Fibroblast of the aortic adventitia (primary cell): ENCODE measurements around the gene CARD8. TPM values are rescaled to one million over a fixed set of nuclear protein-coding genes. Genes with fewer than 3 reads are reported as not detected.

Experiments used
- DNase-seq: peaks from one replicate; pipeline ENCODE4 v3.0.0-alpha.2; 2010; ENCODE audit warnings: low read depth
- H3K4me3 ChIP-seq: 2 replicates; pipeline ENCODE4 v1.5.1; 2011; ENCODE audit warnings: low read depth, mild to moderate bottlenecking, control low read depth, low read length, moderate library complexity
- total RNA-seq: library from RNA; depleted of rRNA; stranded (reverse); fragments of >200 nt; gene quantifications from 2 replicates; pipeline ENCODE4 v1.2.3, GENCODE V29; 2012; ENCODE audit warnings: low replicate concordance
- TF ChIP-seq, protein P1 (sequence below): IDR thresholded peaks from 2 replicates; pipeline ENCODE4 v1.5.1; 2011; ENCODE audit warnings: mild to moderate bottlenecking, low read length, control low read depth, inconsistent platforms; ENCODE audit not compliant: insufficient read depth

Gene CARD8
- total RNA-seq, 1 donor: 27.8 TPM

DNA sequence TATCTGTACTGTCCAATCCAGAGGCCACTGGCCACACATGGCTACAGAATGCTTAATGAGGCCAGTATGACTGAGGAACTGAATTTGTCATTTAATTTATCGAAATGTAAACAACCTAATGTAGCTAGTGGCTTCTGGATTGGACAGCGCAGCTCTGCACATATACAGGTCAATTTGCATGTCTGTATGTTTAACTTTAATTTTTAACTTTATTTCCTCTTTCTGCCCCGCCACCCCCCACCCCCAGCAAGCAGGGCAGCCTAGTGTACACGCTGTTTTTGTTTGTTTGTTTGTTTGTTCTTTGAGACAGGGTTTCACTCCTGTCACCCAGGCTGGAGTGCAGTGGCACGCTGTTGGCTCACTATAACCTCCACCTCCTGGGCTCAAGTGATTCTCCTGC, 69.7 kb downstream of the CARD8 start:
- TF ChIP-seq, protein P1, sequence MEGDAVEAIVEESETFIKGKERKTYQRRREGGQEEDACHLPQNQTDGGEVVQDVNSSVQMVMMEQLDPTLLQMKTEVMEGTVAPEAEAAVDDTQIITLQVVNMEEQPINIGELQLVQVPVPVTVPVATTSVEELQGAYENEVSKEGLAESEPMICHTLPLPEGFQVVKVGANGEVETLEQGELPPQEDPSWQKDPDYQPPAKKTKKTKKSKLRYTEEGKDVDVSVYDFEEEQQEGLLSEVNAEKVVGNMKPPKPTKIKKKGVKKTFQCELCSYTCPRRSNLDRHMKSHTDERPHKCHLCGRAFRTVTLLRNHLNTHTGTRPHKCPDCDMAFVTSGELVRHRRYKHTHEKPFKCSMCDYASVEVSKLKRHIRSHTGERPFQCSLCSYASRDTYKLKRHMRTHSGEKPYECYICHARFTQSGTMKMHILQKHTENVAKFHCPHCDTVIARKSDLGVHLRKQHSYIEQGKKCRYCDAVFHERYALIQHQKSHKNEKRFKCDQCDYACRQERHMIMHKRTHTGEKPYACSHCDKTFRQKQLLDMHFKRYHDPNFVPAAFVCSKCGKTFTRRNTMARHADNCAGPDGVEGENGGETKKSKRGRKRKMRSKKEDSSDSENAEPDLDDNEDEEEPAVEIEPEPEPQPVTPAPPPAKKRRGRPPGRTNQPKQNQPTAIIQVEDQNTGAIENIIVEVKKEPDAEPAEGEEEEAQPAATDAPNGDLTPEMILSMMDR: no peak

DNA sequence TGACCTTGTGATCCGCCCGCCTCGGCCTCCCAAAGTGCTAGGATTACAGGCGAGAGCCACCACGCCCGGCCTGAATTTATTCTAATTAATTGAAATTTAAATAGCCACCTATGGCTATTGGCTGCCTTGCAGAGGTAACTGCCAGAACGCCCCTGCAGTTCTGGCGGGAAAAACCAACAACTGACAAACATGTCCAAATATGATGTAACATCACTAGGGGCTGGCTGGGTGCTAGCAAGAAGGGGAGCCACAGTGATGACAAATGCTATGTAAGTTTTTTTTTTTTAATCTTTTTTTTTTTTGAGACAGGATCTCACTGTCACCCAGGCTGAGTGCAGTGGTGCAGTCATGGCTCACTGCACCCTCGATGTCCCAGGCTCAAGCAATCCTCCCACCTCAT, 72.4 kb downstream of the CARD8 start:
- TF ChIP-seq, protein P1: no peak
- no peak for DNase-seq
- H3K4me3 ChIP-seq: no peak overlapping the region

More for the DNA sequence above, 69.7 kb downstream of the CARD8 start:
- DNase-seq: no peak
- H3K4me3 ChIP-seq: no peak overlapping the region

- TF ChIP-seq, protein P1: no peak
- no peak for DNase-seq
- H3K4me3 ChIP-seq: no peak overlapping the region
These were observed 73.3 kb downstream of the CARD8 start for GRCh38 chr19:48182434-48182833.

- H3K4me3 ChIP-seq: no peak overlapping the region
- no peak for DNase-seq
- TF ChIP-seq, protein P1: no peak
These were observed 74.2 kb downstream of the CARD8 start for GRCh38 chr19:48181505-48181904.

DNA sequence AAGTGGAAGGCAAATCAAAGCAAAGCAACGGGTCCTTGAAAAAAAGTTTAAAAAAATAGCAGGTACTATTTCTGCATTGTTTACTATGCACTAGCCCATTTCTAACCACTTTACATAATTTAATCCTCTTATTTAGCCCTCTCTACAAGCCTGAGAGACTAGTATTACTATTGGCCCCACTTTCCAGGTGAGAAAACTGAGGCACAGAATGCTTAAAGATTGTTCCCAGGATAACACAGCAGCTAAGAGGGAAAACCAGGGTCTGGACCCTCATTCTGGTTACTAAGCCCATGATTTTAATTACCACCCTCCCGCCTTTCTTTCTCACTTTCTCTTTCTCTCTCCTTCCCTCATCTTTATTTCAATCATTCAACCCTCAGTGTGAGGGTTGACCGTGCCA, 79.5 kb downstream of the CARD8 start:
- TF ChIP-seq, protein P1: no peak
- H3K4me3 ChIP-seq: no peak overlapping the region
- no peak for DNase-seq

DNA sequence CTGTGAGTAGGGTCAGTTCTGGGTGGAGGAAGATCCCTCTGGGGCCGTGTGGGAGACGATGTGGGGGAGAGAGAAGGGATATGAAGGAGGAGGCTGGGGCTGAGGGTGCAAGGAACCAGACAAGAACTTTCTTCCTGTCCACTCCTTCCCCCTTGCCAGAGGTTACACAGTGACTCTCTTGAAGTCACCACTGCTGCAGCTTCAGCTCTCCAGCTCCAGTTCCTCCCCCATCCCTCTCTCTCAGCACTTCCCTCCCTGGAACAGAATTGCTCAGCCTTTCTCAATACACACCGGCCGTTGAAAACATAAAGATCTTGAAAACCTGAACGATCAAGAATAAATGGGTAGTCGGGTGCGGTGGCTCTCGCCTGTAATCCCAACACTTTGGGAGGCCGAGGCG, 80.1 kb downstream of the CARD8 start:
- no peak overlapping the region for H3K4me3 ChIP-seq
- TF ChIP-seq, protein P1: no peak
- no peak for DNase-seq

GRCh38 chr19:48174445-48175030, 81.2 kb downstream of the CARD8 start:
- no peak overlapping the region for H3K4me3 ChIP-seq
- DNase-seq: no peak
- TF ChIP-seq, protein P1: no peak
